ENCODE results near the gene FHL2.
"Not testable (repeated sequence)": the region's sequence is repeated elsewhere in the genome, so short reads cannot be mapped to it uniquely, and the experiment has no call there.

The FHL2 gene

GRCh38 chr2:105336786-105337121, 62.1 kb downstream of the FHL2 start:
- DNase-seq: no peak

- DNase-seq: no peak
Measured at GRCh38 chr2:105335469-105335868, 63.4 kb downstream of the FHL2 start.

GRCh38 chr2:105334211-105334610, 64.6 kb downstream of the FHL2 start:
- no peak for DNase-seq

- no peak for DNase-seq
Measured at GRCh38 chr2:105330681-105331375, 68.0 kb downstream of the FHL2 start.

GRCh38 chr2:105329561-105330495, 69.0 kb downstream of the FHL2 start, which contains the start of gene TGFBRAP1:
TSS of gene TGFBRAP1 (minus strand) at chr2:105329735. CDS start at chr2:105308301, 21,434 bp downstream.
- peak; percentile 39 to 87 (median 73) for DNase-seq

- peak in 2 of 3 experiments; percentile 53 to 75 for DNase-seq
Measured at GRCh38 chr2:105329197-105329554, 69.7 kb downstream of the FHL2 start.

GRCh38 chr2:105328281-105329196, 70.3 kb downstream of the FHL2 start:
- DNase-seq: peak; percentile 33 to 79 (median 75)

GRCh38 chr2:105327690-105328089, 71.2 kb downstream of the FHL2 start:
- DNase-seq: no peak

GRCh38 chr2:105327271-105327670, 71.6 kb downstream of the FHL2 start:
- DNase-seq: not testable (repeated sequence)

- no peak for DNase-seq
Measured at GRCh38 chr2:105325389-105325963, 73.4 kb downstream of the FHL2 start.

- DNase-seq: no peak
Measured at GRCh38 chr2:105324732-105325131, 74.1 kb downstream of the FHL2 start.

GRCh38 chr2:105324101-105324500, 74.8 kb downstream of the FHL2 start:
- no peak for DNase-seq

GRCh38 chr2:105323111-105323510, 75.7 kb downstream of the FHL2 start:
- DNase-seq: no peak

GRCh38 chr2:105321875-105322646, 76.8 kb downstream of the FHL2 start:
- DNase-seq: no peak

GRCh38 chr2:105320651-105321215, 78.1 kb downstream of the FHL2 start:
- DNase-seq: peak in 1 of 3 experiments; percentile 37

GRCh38 chr2:105317937-105318336, 80.9 kb downstream of the FHL2 start:
- DNase-seq: no peak

- DNase-seq: no peak
Measured at GRCh38 chr2:105315314-105315713, 83.5 kb downstream of the FHL2 start.

GRCh38 chr2:105313877-105314276, 85.0 kb downstream of the FHL2 start:
- DNase-seq: no peak
